AML-193 (cell line): Measurements from ENCODE around the gene NR2F1.
A peak's percentile ranks its signal among the peaks of the same experiment; 100 is the strongest.
"Not testable (repeated sequence)": the region's sequence is repeated elsewhere in the genome, so short reads cannot be mapped to it uniquely, and the experiment has no call there.

ENCODE experiments used
- DNase-seq, 2 experiments: peaks; one replicate each; lab custom pipeline; 2025; lab: John Stamatoyannopoulos, UW

Gene NR2F1

GRCh38 chr5:93582677-93583438, at the start of gene NR2F1:
NR2F1 (plus strand) TSS chr5:93583222; CDS start chr5:93585024, 1,802 bp downstream.
- peak in 1 of 2 experiments; percentile 10 for DNase-seq

GRCh38 chr5:93545872-93546271, 37.1 kb upstream of the NR2F1 start:
- no peak for DNase-seq

- not testable (repeated sequence) for DNase-seq
These were observed 33.4 kb upstream of the NR2F1 start for GRCh38 chr5:93549594-93549993.

GRCh38 chr5:93557021-93557604, 25.9 kb upstream of the NR2F1 start:
- DNase-seq, result no peak

- no peak for DNase-seq
These were observed 16.9 kb upstream of the NR2F1 start for GRCh38 chr5:93566091-93566490.

GRCh38 chr5:93567424-93567823, 15.6 kb upstream of the NR2F1 start:
- DNase-seq, result no peak

GRCh38 chr5:93569300-93570160, 13.5 kb upstream of the NR2F1 start:
- DNase-seq, result no peak

- no peak for DNase-seq
These were observed 12.5 kb upstream of the NR2F1 start for GRCh38 chr5:93570294-93571113.

GRCh38 chr5:93571114-93571949, 11.7 kb upstream of the NR2F1 start:
- DNase-seq, result no peak

GRCh38 chr5:93572101-93572607, 10.9 kb upstream of the NR2F1 start:
- no peak for DNase-seq

- no peak for DNase-seq
These were observed 10.2 kb upstream of the NR2F1 start for GRCh38 chr5:93572608-93573353.

- DNase-seq, result no peak
These were observed 9.4 kb upstream of the NR2F1 start for GRCh38 chr5:93573354-93574351.

GRCh38 chr5:93574491-93575305, 8.3 kb upstream of the NR2F1 start:
- DNase-seq, result no peak

- no peak for DNase-seq
These were observed 7.3 kb upstream of the NR2F1 start for GRCh38 chr5:93575461-93576414.

GRCh38 chr5:93576994-93577853, 5.8 kb upstream of the NR2F1 start:
- DNase-seq, result no peak
